Fibroblast of villous mesenchyme (primary cell): ENCODE measurements around the gene CENPA. TPM values are rescaled to one million over a fixed set of nuclear protein-coding genes. Genes with fewer than 3 reads are reported as not detected.
"Not testable (repeated sequence)": the region's sequence is repeated elsewhere in the genome, so short reads cannot be mapped to it uniquely, and the experiment has no call there.

ENCODE experiments used
- DNase-seq: peaks from one replicate; pipeline ENCODE4 v3.0.0-alpha.2; 2010; ENCODE audit warnings: low read depth
- H3K4me3 ChIP-seq: 2 replicates; pipeline ENCODE4 v1.5.1; 2011; ENCODE audit warnings: low read depth, mild to moderate bottlenecking, low read length
- total RNA-seq: library from RNA; depleted of rRNA; stranded (reverse); fragments of >200 nt; gene quantifications from 2 replicates; pipeline ENCODE4 v1.2.3, GENCODE V29; 2012
- TF ChIP-seq, protein P1 (sequence below): IDR thresholded peaks from 2 replicates; pipeline ENCODE4 v1.5.1; 2012; ENCODE audit warnings: low read depth, mild to moderate bottlenecking, low read length; ENCODE audit not compliant: insufficient read depth

The CENPA gene
- total RNA-seq, 1 donor = 9.5 TPM

GRCh38 chr2:26742048-26742770 lies 43.6 kb upstream of the CENPA start:
- no peak for DNase-seq
- TF ChIP-seq, protein P1, sequence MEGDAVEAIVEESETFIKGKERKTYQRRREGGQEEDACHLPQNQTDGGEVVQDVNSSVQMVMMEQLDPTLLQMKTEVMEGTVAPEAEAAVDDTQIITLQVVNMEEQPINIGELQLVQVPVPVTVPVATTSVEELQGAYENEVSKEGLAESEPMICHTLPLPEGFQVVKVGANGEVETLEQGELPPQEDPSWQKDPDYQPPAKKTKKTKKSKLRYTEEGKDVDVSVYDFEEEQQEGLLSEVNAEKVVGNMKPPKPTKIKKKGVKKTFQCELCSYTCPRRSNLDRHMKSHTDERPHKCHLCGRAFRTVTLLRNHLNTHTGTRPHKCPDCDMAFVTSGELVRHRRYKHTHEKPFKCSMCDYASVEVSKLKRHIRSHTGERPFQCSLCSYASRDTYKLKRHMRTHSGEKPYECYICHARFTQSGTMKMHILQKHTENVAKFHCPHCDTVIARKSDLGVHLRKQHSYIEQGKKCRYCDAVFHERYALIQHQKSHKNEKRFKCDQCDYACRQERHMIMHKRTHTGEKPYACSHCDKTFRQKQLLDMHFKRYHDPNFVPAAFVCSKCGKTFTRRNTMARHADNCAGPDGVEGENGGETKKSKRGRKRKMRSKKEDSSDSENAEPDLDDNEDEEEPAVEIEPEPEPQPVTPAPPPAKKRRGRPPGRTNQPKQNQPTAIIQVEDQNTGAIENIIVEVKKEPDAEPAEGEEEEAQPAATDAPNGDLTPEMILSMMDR = no peak

GRCh38 chr2:26743852-26744251 lies 42.0 kb upstream of the CENPA start:
- TF ChIP-seq, protein P1 = no peak
- DNase-seq = no peak
- H3K4me3 ChIP-seq = no peak overlapping the region

More at GRCh38 chr2:26742048-26742770, 43.6 kb upstream of the CENPA start:
- no peak overlapping the region for H3K4me3 ChIP-seq

- H3K4me3 ChIP-seq = no peak overlapping the region
- TF ChIP-seq, protein P1 = no peak
- DNase-seq = no peak
These were observed 40.9 kb upstream of the CENPA start for GRCh38 chr2:26744953-26745352.

GRCh38 chr2:26745609-26746327 lies 40.1 kb upstream of the CENPA start:
- peak; percentile 85 for DNase-seq

GRCh38 chr2:26746934-26747333 lies 38.9 kb upstream of the CENPA start:
- no peak overlapping the region for H3K4me3 ChIP-seq
- DNase-seq = no peak
- TF ChIP-seq, protein P1 = no peak

More at GRCh38 chr2:26745609-26746327, 40.1 kb upstream of the CENPA start:
- no peak overlapping the region for H3K4me3 ChIP-seq
- TF ChIP-seq, protein P1 = peak; percentile 97

- peak overlapping the region; percentile 27 for H3K4me3 ChIP-seq
- DNase-seq = peak; percentile 62
These were observed 36.0 kb upstream of the CENPA start for GRCh38 chr2:26749787-26750420.

- DNase-seq, H3K4me3 ChIP-seq: not testable (repeated sequence)
These were observed 35.4 kb upstream of the CENPA start for GRCh38 chr2:26750467-26750866.
